SU-DHL-6 (cell line): ENCODE results near the gene EBI3.

ENCODE experiments used
- H2AFZ ChIP-seq: fragments of 200-600 bp; sonication (generic); 2 replicates; pipeline ENCODE4 v1.6.1; 2014; ENCODE audit warnings: low read depth, mild to moderate bottlenecking, moderate library complexity, mixed read lengths, antibody characterized with exemption, low read length; ENCODE audit not compliant: severe bottlenecking
- H3F3A ChIP-seq: fragments of 200-600 bp; shearing (Covaris generic); 2 replicates; pipeline ENCODE4 v1.6.0; 2016; ENCODE audit warnings: antibody characterized with exemption, mild to moderate bottlenecking; ENCODE audit not compliant: insufficient read depth
- H3K27ac ChIP-seq: fragments of 200-600 bp; sonication (generic); 2 replicates; pipeline ENCODE4 v1.5.1; 2016; ENCODE audit warnings: low read depth, mild to moderate bottlenecking, low read length, moderate library complexity, mixed read lengths
- H3K27me3 ChIP-seq: fragments of 200-600 bp; sonication (generic), shearing (Covaris generic); 2 replicates; pipeline ENCODE4 v1.6.0; 2014; ENCODE audit warnings: mild to moderate bottlenecking, low read length
- H3K36me3 ChIP-seq: fragments of 200-600 bp; sonication (generic); 2 replicates; pipeline ENCODE4 v1.6.1; 2014; ENCODE audit warnings: mild to moderate bottlenecking, low read length, mixed read lengths
- H3K4me2 ChIP-seq: fragments of 300-600, 200-600 bp; shearing (Covaris generic), sonication (generic); 2 replicates; pipeline ENCODE4 v1.6.0; 2014; ENCODE audit warnings: low read length, low read depth, mild to moderate bottlenecking; ENCODE audit not compliant: poor library complexity, severe bottlenecking
- H3K4me3 ChIP-seq: fragments of 200-600 bp; sonication (generic); 2 replicates; pipeline ENCODE4 v1.5.1; 2014; ENCODE audit warnings: antibody characterized with exemption, low read length, mild to moderate bottlenecking, mixed read lengths; ENCODE audit not compliant: insufficient read depth, poor library complexity, severe bottlenecking
- H3K79me2 ChIP-seq: fragments of 200-600 bp; sonication (generic); 2 replicates; pipeline ENCODE4 v1.6.1; 2014; ENCODE audit warnings: mild to moderate bottlenecking, low read length, moderate library complexity; ENCODE audit not compliant: insufficient read depth
- H3K9ac ChIP-seq: fragments of 200-600 bp; sonication (generic); 2 replicates; pipeline ENCODE4 v1.7.0; 2014; ENCODE audit warnings: mild to moderate bottlenecking, low read length
- H3K9me2 ChIP-seq: fragments of 200-600 bp; sonication (generic); replicated peaks from 2 replicates; pipeline ENCODE4 v1.6.1; 2014; ENCODE audit warnings: low read length; ENCODE audit not compliant: insufficient read depth
- H3K9me3 ChIP-seq: fragments of 200-600 bp; sonication (generic); 2 replicates; pipeline ENCODE4 v1.6.1; 2014; ENCODE audit warnings: low read length, mixed read lengths; ENCODE audit not compliant: insufficient read depth
- H4K20me1 ChIP-seq: fragments of 200-600 bp; sonication (generic); 2 replicates; pipeline ENCODE4 v1.6.1; 2014; ENCODE audit warnings: low read depth, mild to moderate bottlenecking, antibody characterized with exemption, low read length, moderate library complexity, mixed read lengths
- EZH2phosphoT487 ChIP-seq: fragments of 200-600 bp; sonication (generic), shearing (Covaris generic); conservative IDR thresholded peaks from 2 replicates; pipeline ENCODE4 v1.6.1; 2018; ENCODE audit warnings: mild to moderate bottlenecking, antibody characterized with exemption, low read length, moderate library complexity, mixed read lengths
- TF ChIP-seq, protein P1 (sequence below): fragments of 200-600 bp; sonication (generic); IDR thresholded peaks from one replicate; pipeline ENCODE4 v1.5.1; 2017; ENCODE audit warnings: antibody characterized with exemption, mild to moderate bottlenecking, low read length, moderate library complexity; ENCODE audit not compliant: insufficient read depth, poor library complexity, severe bottlenecking

Gene EBI3

DNA sequence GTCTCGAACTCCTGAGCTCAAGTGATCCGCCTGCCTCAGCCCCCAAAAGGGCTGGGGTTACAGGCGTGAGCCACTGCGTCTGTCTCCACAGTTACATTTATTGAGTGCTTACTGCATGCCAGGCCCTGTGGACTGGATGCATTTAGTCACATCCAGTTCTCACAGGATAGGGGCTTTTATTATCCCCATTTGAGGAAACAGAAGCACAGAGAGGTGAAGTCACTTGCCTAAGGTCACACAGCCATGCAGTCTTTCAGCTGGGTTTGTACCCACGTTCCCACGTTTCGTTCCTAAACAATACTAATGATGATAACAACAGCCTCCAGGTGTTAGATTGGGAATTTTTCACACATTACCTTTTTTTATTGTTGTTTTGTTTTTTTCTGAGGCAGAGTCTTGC, 9.1 kb upstream of the EBI3 start:
- Histone ChIP-seq H3K4me2 (no peak overlapping the region), H3K9me3 (no peaks in the 10 kb centered on the region), H3K4me3 (no peak overlapping the region), H3K9ac (no peak overlapping the region), H4K20me1 (no peaks in the 10 kb centered on the region), H3K36me3 (no peaks in the 10 kb centered on the region), H3F3A (no peaks in the 10 kb centered on the region), H3K79me2 (no peaks in the 10 kb centered on the region), H3K27me3 (no peaks in the 10 kb centered on the region), H2AFZ (no peak overlapping the region), H3K9me2 (no peaks in the 10 kb centered on the region), H3K27ac (no peak overlapping the region)
- no peak for TF ChIP-seq EZH2phosphoT487
- TF ChIP-seq, protein P1, sequence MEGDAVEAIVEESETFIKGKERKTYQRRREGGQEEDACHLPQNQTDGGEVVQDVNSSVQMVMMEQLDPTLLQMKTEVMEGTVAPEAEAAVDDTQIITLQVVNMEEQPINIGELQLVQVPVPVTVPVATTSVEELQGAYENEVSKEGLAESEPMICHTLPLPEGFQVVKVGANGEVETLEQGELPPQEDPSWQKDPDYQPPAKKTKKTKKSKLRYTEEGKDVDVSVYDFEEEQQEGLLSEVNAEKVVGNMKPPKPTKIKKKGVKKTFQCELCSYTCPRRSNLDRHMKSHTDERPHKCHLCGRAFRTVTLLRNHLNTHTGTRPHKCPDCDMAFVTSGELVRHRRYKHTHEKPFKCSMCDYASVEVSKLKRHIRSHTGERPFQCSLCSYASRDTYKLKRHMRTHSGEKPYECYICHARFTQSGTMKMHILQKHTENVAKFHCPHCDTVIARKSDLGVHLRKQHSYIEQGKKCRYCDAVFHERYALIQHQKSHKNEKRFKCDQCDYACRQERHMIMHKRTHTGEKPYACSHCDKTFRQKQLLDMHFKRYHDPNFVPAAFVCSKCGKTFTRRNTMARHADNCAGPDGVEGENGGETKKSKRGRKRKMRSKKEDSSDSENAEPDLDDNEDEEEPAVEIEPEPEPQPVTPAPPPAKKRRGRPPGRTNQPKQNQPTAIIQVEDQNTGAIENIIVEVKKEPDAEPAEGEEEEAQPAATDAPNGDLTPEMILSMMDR = no peak

DNA sequence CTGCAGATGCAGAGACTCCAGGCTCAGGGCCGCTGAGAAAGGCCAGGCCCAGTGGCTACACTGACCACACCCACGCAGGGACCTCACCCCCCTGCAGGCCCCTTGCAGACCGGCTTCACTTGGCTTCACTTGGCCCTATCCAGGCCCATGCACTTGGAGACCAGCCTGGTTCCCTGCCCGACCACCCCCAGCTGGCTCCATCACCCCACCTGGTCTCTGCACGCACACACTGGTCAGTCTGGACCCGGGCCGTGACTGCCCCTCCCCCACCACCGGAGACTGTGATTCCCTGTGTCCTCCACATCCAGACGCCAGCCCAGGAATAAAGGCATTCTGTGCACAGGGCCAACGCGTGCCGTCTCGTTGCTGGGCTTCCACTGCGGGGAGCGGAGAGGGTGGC, 4.9 kb upstream of the EBI3 start:
- Histone ChIP-seq H3K27ac (no peak overlapping the region), H4K20me1 (no peaks in the 10 kb centered on the region), H3K9me3 (no peaks in the 10 kb centered on the region), H3K9me2 (no peaks in the 10 kb centered on the region), H3K9ac (no peak overlapping the region), H3F3A (no peaks in the 10 kb centered on the region), H3K27me3 (no peaks in the 10 kb centered on the region), H3K4me2 (no peak overlapping the region), H3K79me2 (no peaks in the 10 kb centered on the region), H3K36me3 (no peaks in the 10 kb centered on the region), H3K4me3 (no peak overlapping the region), H2AFZ (no peak overlapping the region)
- no peak for TF ChIP-seq EZH2phosphoT487
- TF ChIP-seq, protein P1 = no peak

DNA sequence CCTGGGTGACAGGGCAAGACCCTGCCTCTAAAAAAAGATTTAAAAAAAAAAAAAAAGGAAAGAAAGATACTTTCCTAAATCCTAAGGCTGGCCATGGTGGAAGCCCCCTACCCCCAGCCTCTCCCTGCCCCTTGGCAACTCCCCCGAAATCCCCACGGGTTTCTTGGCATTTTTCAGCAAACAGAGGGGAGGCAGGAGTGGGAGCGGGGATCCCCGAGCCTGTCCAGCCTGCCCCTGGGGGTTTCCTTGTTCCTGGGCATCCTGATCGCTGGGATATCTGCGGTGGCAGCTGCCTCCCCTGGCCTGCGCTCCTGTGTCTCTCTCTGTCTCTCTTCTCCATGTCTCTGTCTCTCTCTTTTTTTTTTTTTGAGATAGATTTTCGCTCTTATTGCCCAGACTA, 3.4 kb upstream of the EBI3 start:
- Histone ChIP-seq H3K36me3 (no peaks in the 10 kb centered on the region), H3K4me3 (no peak overlapping the region), H2AFZ (no peak overlapping the region), H3K79me2 (no peaks in the 10 kb centered on the region), H4K20me1 (no peaks in the 10 kb centered on the region), H3K27me3 (no peaks in the 10 kb centered on the region), H3K9ac (no peak overlapping the region), H3K9me2 (no peaks in the 10 kb centered on the region), H3K4me2 (no peak overlapping the region), H3K9me3 (no peaks in the 10 kb centered on the region), H3K27ac (no peak overlapping the region), H3F3A (no peaks in the 10 kb centered on the region)
- TF ChIP-seq EZH2phosphoT487 = no peak
- TF ChIP-seq, protein P1 = no peak
